SK-N-MC (cell line): ENCODE results near the gene C1GALT1C1L.

Source experiments
- DNase-seq: peaks from one replicate; pipeline ENCODE4 v3.0.0-alpha.2; 2011; ENCODE audit warnings: low read depth, low spot score
- H3K27ac ChIP-seq: fragments of 200-600 bp; sonication (generic); 2 replicates; pipeline ENCODE4 v1.5.1; 2016; ENCODE audit warnings: mixed run types
- H3K36me3 ChIP-seq: fragments of 200-600 bp; sonication (generic); 2 replicates; pipeline ENCODE4 v1.6.1; 2017; ENCODE audit warnings: antibody characterized with exemption, low read length, mixed read lengths; ENCODE audit not compliant: insufficient read depth
- H3K4me3 ChIP-seq: fragments of 200-600 bp; sonication (generic); 2 replicates; pipeline ENCODE4 v1.5.1; 2016
- H3K9ac ChIP-seq: fragments of 200-600 bp; sonication (generic); 2 replicates; pipeline ENCODE4 v1.8.0; 2017; ENCODE audit warnings: mixed run types, mixed read lengths; ENCODE audit not compliant: insufficient read length
- H3K9me3 ChIP-seq: fragments of 200-600 bp; sonication (generic); 2 replicates; pipeline ENCODE4 v1.6.1; 2017; ENCODE audit warnings: low read depth, mild to moderate bottlenecking, antibody characterized with exemption, low read length, moderate library complexity, mixed read lengths
- EZH2 ChIP-seq: fragments of 200-600 bp; sonication (generic); IDR thresholded peaks from one replicate; pipeline ENCODE4 v1.6.1; 2017; ENCODE audit warnings: antibody characterized with exemption
- FOXP2 ChIP-seq: optimal IDR thresholded peaks from 2 replicates; pipeline ENCODE3; 2011; ENCODE audit warnings: mild to moderate bottlenecking, moderate library complexity; ENCODE audit not compliant: insufficient read depth; ENCODE audit errors: extremely low read length, control extremely low read depth
- POLR2AphosphoS5 ChIP-seq: IDR thresholded peaks from 2 replicates; pipeline ENCODE4 v1.6.1; 2012; ENCODE audit warnings: mild to moderate bottlenecking, low read depth, low read length, borderline replicate concordance

The C1GALT1C1L gene

GRCh38 chr2:43634604-43635306, 41.5 kb downstream of the C1GALT1C1L start:
- no peak for DNase-seq
- no peaks in the 10 kb centered on the region for H3K36me3 ChIP-seq
- TF ChIP-seq POLR2AphosphoS5 (no peak), EZH2 (no peak), FOXP2 (no peak)
- H3K9ac ChIP-seq: no peak overlapping the region
- no peaks in the 10 kb centered on the region for H3K9me3 ChIP-seq
- H3K4me3 ChIP-seq: peak overlapping the region; percentile 22
- H3K27ac ChIP-seq: peak overlapping the region; percentile 5; the same call in 1 of the 2 replicates

GRCh38 chr2:43631618-43632317, 44.5 kb downstream of the C1GALT1C1L start:
- no peaks in the 10 kb centered on the region for H3K36me3 ChIP-seq
- no peak for TF ChIP-seq POLR2AphosphoS5
- TF ChIP-seq FOXP2: no peak
- no peak for TF ChIP-seq EZH2
- no peaks in the 10 kb centered on the region for H3K9me3 ChIP-seq
- no peak for DNase-seq
- no peak overlapping the region for H3K4me3 ChIP-seq
- H3K9ac ChIP-seq: no peak overlapping the region
- no peak overlapping the region for H3K27ac ChIP-seq
